Peyer's patch (tissue), 4 donors: ENCODE data around the gene FAM177A1.
"Not testable (repeated sequence)": the region's sequence is repeated elsewhere in the genome, so short reads cannot be mapped to it uniquely, and the experiment has no call there.

Experiments used
- CTCF ChIP-seq, 6 experiments: fragments of 450-650 bp in 4 of 6; fragments of 200-600 bp in 2 of 6; sonication (generic) in 1 of 6; IDR thresholded peaks; one replicate each; pipeline ENCODE4 v1.5.1; 2017 to 2019; ENCODE audit warnings: antibody characterized with exemption in 6 of 6, mild to moderate bottlenecking in 3 of 6, moderate library complexity in 1 of 6
- POLR2A ChIP-seq, 2 donors: fragments of 450-650 bp; IDR thresholded peaks; one replicate each; pipeline ENCODE4 v1.5.1; 2017; ENCODE audit warnings: antibody characterized with exemption in 2 of 2, mild to moderate bottlenecking in 2 of 2, moderate library complexity in 2 of 2

- TF ChIP-seq CTCF, POLR2A (IDR thresholded peaks at IDR 0.05): not testable (repeated sequence)
These were observed 48.6 kb downstream of the FAM177A1 start for GRCh38 chr14:35094645-35095044.
